ENCODE measurements around the gene AAGAB. TPM values are rescaled to one million over a fixed set of nuclear protein-coding genes. Genes with fewer than 3 reads are reported as not detected.

AAGAB gene
- total RNA-seq, 1 experiment from 2014 or later: 52.0 TPM

- TF ChIP-seq CTCF (IDR thresholded peaks at IDR 0.05 in 2 of 3, conservative IDR thresholded peaks at IDR 0.05 in 1 of 3; ENCODE audit: borderline replicate concordance in 1 of 3, insufficient read depth in 1 of 3, low read depth in 2 of 3, low read length in 2 of 3): no peak
- TF ChIP-seq TCF7L2 (IDR thresholded peaks at IDR 0.05; ENCODE audit: borderline replicate concordance, extremely low read depth, insufficient read depth, insufficient read length): no peak
- no peak for TF ChIP-seq RAD21 (IDR thresholded peaks at IDR 0.05; ENCODE audit: low read depth)
- no peak for TF ChIP-seq ELF1 (IDR thresholded peaks at IDR 0.05; ENCODE audit: borderline replicate concordance, low read depth)
- TF ChIP-seq POLR2AphosphoS5 (IDR thresholded peaks at IDR 0.05; ENCODE audit: low read depth, low read length): no peak
- no peak for TF ChIP-seq EZH2 (IDR thresholded peaks at IDR 0.05)
- TF ChIP-seq, protein P1, sequence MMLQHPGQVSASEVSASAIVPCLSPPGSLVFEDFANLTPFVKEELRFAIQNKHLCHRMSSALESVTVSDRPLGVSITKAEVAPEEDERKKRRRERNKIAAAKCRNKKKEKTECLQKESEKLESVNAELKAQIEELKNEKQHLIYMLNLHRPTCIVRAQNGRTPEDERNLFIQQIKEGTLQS (IDR thresholded peaks at IDR 0.05): no peak
- no peak for TF ChIP-seq JUND (IDR thresholded peaks at IDR 0.05)
- TF ChIP-seq, protein P2, sequence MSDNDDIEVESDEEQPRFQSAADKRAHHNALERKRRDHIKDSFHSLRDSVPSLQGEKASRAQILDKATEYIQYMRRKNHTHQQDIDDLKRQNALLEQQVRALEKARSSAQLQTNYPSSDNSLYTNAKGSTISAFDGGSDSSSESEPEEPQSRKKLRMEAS (IDR thresholded peaks at IDR 0.05): no peak
Observed at GRCh38 chr15:67175643-67176071, 78.8 kb downstream of the AAGAB start (continued).

DNA sequence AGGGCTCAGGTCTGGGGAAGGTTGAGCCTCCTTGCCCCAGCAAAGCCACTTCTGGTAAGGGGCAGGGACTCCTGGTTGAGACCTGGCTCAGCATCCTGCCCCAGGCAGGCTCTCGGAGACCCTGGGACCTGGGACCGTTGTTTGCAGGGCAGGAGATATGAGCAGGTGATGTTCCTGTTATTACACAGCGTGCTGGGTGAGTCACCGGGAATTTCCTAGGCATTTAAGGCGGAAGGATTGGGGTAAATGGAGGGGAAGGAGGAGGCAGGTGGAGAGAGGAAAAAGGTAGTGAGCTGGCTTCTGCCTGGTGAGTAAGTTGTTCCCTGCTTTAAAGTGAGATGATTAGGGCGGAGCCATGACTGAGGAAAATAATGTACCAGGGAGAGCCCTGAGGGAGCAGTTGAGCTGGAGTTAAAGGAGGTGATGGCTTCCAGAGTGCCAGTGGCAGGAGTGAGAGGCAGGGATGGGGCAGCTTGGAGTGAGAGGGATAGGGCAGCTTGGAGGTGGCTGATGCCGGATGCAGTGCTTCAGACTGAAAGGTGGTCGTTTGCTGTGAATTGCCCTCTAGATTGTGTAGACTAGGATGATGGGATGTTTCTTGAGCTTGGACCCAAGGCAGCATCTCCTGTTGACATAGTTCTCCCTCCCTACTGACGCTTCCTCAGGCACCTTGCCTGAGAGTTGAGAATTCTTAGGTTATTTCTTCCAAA is 79.4 kb downstream of the AAGAB start:
- Histone ChIP-seq H4K20me1 (ENCODE audit: insufficient read depth) (no peaks in the 10 kb centered on the region), H3K9me3 (ENCODE audit: control insufficient read depth in 1 of 2, insufficient read depth in 1 of 2, low read depth in 1 of 2, low read length in 2 of 2) (no peaks in the 10 kb centered on the region), H3K36me3 (ENCODE audit: control insufficient read depth in 1 of 2, insufficient read depth in 2 of 2, low read length in 2 of 2) (peaks cover 0 to 66% of the 10 kb centered on the region in 2 experiments; a peak in 2 of 4 replicates), H3K27ac (ENCODE audit: low read depth, low read length) (peak overlapping the region; percentile 70), H3K4me2 (ENCODE audit: low read length) (peak overlapping the region; percentile 71), H3K9me2 (ENCODE audit: insufficient read depth) (no peaks in the 10 kb centered on the region), H3K79me2 (ENCODE audit: insufficient read depth, low read length) (peaks cover 33% of the 10 kb centered on the region; the same call in 1 of the 2 replicates), H2AFZ (ENCODE audit: low read depth, low read length, poor library complexity, severe bottlenecking) (no peak overlapping the region), H3K4me1 (ENCODE audit: control insufficient read depth in 1 of 2, insufficient read depth in 2 of 2, low read length in 2 of 2) (peaks cover 28 to 76% of the 10 kb centered on the region in 2 experiments), H3K4me3 (replicated peaks in 1 of 2; ENCODE audit: low read depth in 1 of 2, low read length in 2 of 2) (0 out of 4 replicates have a peak overlapping the region, but pooled peaks of 1 of the 2 experiments have one; percentile 15), H3K27me3 (ENCODE audit: insufficient read depth, low read length) (no peaks in the 10 kb centered on the region), H3K9ac (ENCODE audit: low read length) (peak overlapping the region; percentile 58)
- ChIA-PET CTCF (interaction anchor here (1.4 kb wide), 1 partner anchor 227 kb away, joined by 3 read pairs; no protein-coding TSS in a partner anchor), RAD21 (ENCODE audit: low non-redundant PET in 1 of 2, low total read pairs in 2 of 2, uncharacterized antibody in 2 of 2, unreplicated experiment in 2 of 2) (no interaction called here), POLR2A (interaction anchor here (0.9 to 1.2 kb wide), 3 partner anchors 20 to 50 kb away, joined by 3 read pairs; no protein-coding TSS in a partner anchor)
- ATAC-seq (peak; percentile 91), DNase-seq (ENCODE audit: low read depth, low spot score) (peak; percentile 94)
- no TSS peak for BruUV-seq (replicated peaks)
- intact Hi-C loops (cut with micrococcal nuclease): loop anchor here (1.0 to 10.0 kb wide), 2 partner anchors 51 to 230 kb away; no protein-coding TSS in a partner anchor
- TF ChIP-seq EZH2phosphoT487 (IDR thresholded peaks at IDR 0.05; ENCODE audit: borderline replicate concordance) (no peak), FOSL1 (IDR thresholded peaks at IDR 0.05; ENCODE audit: low read depth) (peak; percentile 95), RAD21 (IDR thresholded peaks at IDR 0.05; ENCODE audit: low read depth) (peak; percentile 54), ZFX (IDR thresholded peaks at IDR 0.05) (no peak), TCF7L2 (IDR thresholded peaks at IDR 0.05; ENCODE audit: borderline replicate concordance, extremely low read depth, insufficient read depth, insufficient read length) (peak; percentile 90), CEBPB (IDR thresholded peaks at IDR 0.05; ENCODE audit: low read depth) (peak; percentile 70), ZNF274 (IDR thresholded peaks at IDR 0.05; ENCODE audit: low read depth, low read length) (no peak), EGR1 (IDR thresholded peaks at IDR 0.05; ENCODE audit: low read depth) (no peak), POLR2AphosphoS5 (IDR thresholded peaks at IDR 0.05; ENCODE audit: low read depth, low read length) (peak; percentile 75), YY1 (IDR thresholded peaks at IDR 0.05; ENCODE audit: extremely low read depth, insufficient replicate concordance, low read depth, low read length) (peak; percentile 62), CTCF (IDR thresholded peaks at IDR 0.05 in 2 of 3, conservative IDR thresholded peaks at IDR 0.05 in 1 of 3; ENCODE audit: borderline replicate concordance in 1 of 3, insufficient read depth in 1 of 3, low read depth in 2 of 3, low read length in 2 of 3) (no peak), EZH2 (IDR thresholded peaks at IDR 0.05) (no peak), SP1 (IDR thresholded peaks at IDR 0.05; ENCODE audit: low read depth) (peak; percentile 94)
- TF ChIP-seq, protein P1 (IDR thresholded peaks at IDR 0.05): no peak
- TF ChIP-seq, protein P2 (IDR thresholded peaks at IDR 0.05): peak; percentile 89

Measured in HCT116 (cell line).